ENCODE results near the gene DNER. TPM values are rescaled to one million over a fixed set of nuclear protein-coding genes. Genes with fewer than 3 reads are reported as not detected.

The DNER gene
- total and polyA plus RNA-seq, 8 donors: 0.06 to 2.4 (median 1.9) TPM

DNA sequence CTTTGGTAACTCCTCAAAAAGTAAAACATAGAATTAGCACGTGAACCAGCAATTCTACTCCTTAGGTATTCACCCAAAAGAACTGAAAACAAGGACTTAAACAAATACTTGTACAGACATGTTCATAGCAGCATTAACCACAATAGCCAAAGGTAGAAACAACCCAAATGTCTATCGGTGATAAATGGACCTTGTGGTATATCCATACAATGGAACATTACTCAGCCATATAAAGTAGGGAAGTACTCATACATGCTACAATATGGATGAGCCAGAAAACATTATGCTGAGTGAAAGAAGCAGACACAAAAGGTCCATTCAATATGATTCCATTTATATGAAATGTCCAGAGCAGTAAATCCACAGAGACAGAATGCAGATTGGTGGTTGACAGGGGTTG is 182.8 kb downstream of the DNER start:
- H3K4me1 ChIP-seq: no peaks in the 10 kb centered on the region
- peaks cover 0 to 15% of the 10 kb centered on the region in 2 donors for H3K9me3 ChIP-seq
- H3K4me3 ChIP-seq: no peak overlapping the region
- ATAC-seq (no peak), DNase-seq (no peak)
- intact Hi-C loops (cut with DNase I): no loop called here
- no peaks in the 10 kb centered on the region for H3K36me3 ChIP-seq
- no peaks in the 10 kb centered on the region for H3K27me3 ChIP-seq
- TF ChIP-seq CTCF (IDR thresholded peaks at IDR 0.05): no peak
- no peak overlapping the region for H3K27ac ChIP-seq

DNA sequence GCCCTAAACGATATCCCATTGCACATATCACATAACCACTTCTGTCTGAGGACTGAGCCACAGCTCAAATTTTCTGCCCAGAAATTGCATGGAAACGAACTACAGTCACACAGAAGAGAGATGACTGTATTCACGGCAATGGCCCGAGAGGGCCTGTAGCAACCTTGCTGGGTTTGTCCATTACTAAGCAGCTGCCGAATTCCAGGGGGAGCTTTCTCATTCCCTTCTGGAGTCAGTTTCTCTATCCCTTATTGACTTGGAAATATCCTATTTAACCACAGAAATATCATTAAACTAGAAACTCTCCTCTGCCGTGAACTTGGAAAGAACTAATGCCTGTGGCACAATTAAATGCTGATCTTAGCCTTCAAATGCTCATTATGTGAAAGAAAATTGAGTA is 183.9 kb downstream of the DNER start:
- no peaks in the 10 kb centered on the region for H3K27me3 ChIP-seq
- H3K4me3 ChIP-seq: no peak overlapping the region
- H3K27ac ChIP-seq: no peak overlapping the region
- DNase-seq (no peak), ATAC-seq (no peak)
- no peaks in the 10 kb centered on the region for H3K36me3 ChIP-seq
- H3K9me3 ChIP-seq: peaks cover 0 to 15% of the 10 kb centered on the region in 2 donors
- no peak for TF ChIP-seq CTCF (IDR thresholded peaks at IDR 0.05)
- intact Hi-C loops (cut with DNase I): no loop called here
- H3K4me1 ChIP-seq: no peaks in the 10 kb centered on the region

DNA sequence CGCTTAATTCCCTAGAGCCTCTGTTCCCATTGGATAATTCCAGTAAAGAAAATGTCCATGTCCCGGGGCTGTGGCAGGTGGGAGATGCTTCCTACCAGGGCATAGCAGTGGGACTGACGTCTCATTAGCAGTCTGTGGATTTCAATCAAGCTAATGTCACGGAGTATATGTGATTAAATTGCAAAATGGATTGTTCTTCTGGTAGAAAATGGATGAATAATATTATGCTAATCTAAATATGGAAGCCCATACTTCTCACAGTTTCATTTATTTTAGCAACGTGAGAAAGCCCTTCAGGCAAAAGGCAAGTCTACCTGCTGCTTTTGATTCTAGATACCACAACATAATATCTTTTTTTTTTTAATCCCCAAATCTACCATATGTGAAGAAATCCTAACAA is 185.5 kb downstream of the DNER start:
- H3K4me1 ChIP-seq: no peaks in the 10 kb centered on the region
- intact Hi-C loops (cut with DNase I): no loop called here
- TF ChIP-seq CTCF (IDR thresholded peaks at IDR 0.05): no peak
- H3K4me3 ChIP-seq: no peak overlapping the region
- H3K36me3 ChIP-seq: no peaks in the 10 kb centered on the region
- H3K9me3 ChIP-seq: peaks cover 0 to 15% of the 10 kb centered on the region in 2 donors
- DNase-seq (no peak), ATAC-seq (no peak)
- H3K27ac ChIP-seq: no peak overlapping the region
- H3K27me3 ChIP-seq: no peaks in the 10 kb centered on the region

DNA sequence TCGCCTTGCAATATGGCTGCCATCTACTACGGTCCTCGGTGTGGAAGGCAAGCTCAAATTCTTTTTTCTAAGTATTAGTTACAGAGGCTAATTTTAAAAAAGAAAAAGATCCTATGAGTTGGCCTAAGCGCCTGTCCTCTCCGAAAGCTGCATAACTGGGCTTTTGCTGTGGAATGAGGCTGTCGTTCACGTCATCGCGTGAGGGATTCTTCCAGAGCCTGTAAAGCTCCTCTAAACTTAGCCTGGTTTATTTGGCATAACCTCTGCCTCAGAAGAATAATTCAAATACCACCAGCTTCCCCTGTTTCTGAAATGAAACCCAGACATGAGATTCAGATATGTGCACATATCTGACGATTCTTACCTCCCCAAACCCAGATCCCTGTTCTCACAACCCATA is 187.4 kb downstream of the DNER start:
- Histone ChIP-seq H3K4me1 (no peaks in the 10 kb centered on the region), H3K4me3 (no peak overlapping the region), H3K9me3 (peaks cover 0 to 12% of the 10 kb centered on the region in 2 donors), H3K27me3 (no peaks in the 10 kb centered on the region), H3K36me3 (no peaks in the 10 kb centered on the region), H3K27ac (no peak overlapping the region)
- ATAC-seq (no peak), DNase-seq (no peak)
- intact Hi-C loops (cut with DNase I): no loop called here
- no peak for TF ChIP-seq CTCF (IDR thresholded peaks at IDR 0.05)

DNA sequence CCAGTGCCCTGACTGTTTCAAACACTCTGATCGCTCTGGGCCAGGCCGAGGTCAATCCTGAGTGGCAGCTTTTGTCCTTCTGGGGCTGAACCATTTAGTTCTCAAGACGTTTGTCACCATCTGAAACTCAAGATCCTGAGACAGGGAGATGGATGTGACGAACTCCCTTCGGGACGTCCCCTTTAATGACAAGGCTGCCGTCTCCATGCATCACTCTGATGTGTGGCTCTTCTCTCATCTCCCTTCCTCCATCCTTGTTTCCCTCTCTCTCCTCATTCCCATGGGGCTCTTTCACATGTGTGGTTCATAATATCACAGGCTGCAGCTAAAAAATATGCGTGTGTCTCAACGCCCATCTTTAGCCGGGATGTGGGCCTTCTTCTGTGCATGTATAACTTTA is 189.6 kb downstream of the DNER start:
- H3K4me3 ChIP-seq: no peak overlapping the region
- H3K4me1 ChIP-seq: peaks cover 0 to 7% of the 10 kb centered on the region in 2 donors
- no peaks in the 10 kb centered on the region for H3K27me3 ChIP-seq
- no peaks in the 10 kb centered on the region for H3K9me3 ChIP-seq
- H3K36me3 ChIP-seq: no peaks in the 10 kb centered on the region
- DNase-seq: no peak
- intact Hi-C loops (cut with DNase I): no loop called here
- ATAC-seq: no peak
- no peak overlapping the region for H3K27ac ChIP-seq
- no peak for TF ChIP-seq CTCF (IDR thresholded peaks at IDR 0.05)
